Esophagus (tissue), 2 donors: ENCODE data around the gene ADRA2B. TPM values are rescaled to one million over a fixed set of nuclear protein-coding genes. Genes with fewer than 3 reads are reported as not detected.
"Not testable (repeated sequence)": the region's sequence is repeated elsewhere in the genome, so short reads cannot be mapped to it uniquely, and the experiment has no call there.

ENCODE experiments used
- H3K27ac ChIP-seq, 2 donors: one replicate each; pipeline ENCODE4 v1.5.1; 2013; ENCODE audit warnings: low read depth in 2 of 2, mild to moderate bottlenecking in 2 of 2, inconsistent platforms in 1 of 2, low read length in 1 of 2, moderate library complexity in 1 of 2
- H3K27me3 ChIP-seq, 2 donors: one replicate each; pipeline ENCODE4 v1.6.1; 2013; ENCODE audit warnings: low read length in 2 of 2, control low read depth in 1 of 2, mild to moderate bottlenecking in 1 of 2; ENCODE audit not compliant: insufficient read depth in 2 of 2, control insufficient read depth in 1 of 2
- H3K36me3 ChIP-seq, 2 donors: one replicate each; pipeline ENCODE4 v1.6.1; 2013; ENCODE audit warnings: low read length in 1 of 2; ENCODE audit not compliant: control insufficient read depth in 2 of 2, insufficient read depth in 2 of 2
- H3K4me1 ChIP-seq, 2 donors: one replicate each; pipeline ENCODE4 v1.6.1; 2013; ENCODE audit warnings: low read length in 1 of 2; ENCODE audit not compliant: control insufficient read depth in 2 of 2, insufficient read depth in 2 of 2
- H3K4me3 ChIP-seq, 2 donors: one replicate each; pipeline ENCODE4 v1.5.1; 2013; ENCODE audit warnings: low read length in 2 of 2, mild to moderate bottlenecking in 2 of 2, low read depth in 1 of 2, moderate library complexity in 1 of 2
- H3K9me3 ChIP-seq, 2 donors: one replicate each; pipeline ENCODE4 v1.6.1; 2013; ENCODE audit warnings: mild to moderate bottlenecking in 2 of 2, low read depth in 1 of 2, low read length in 1 of 2, moderate library complexity in 1 of 2; ENCODE audit not compliant: control insufficient read depth in 2 of 2, insufficient read depth in 1 of 2
- WGBS, 2 donors: extraction: QIAGEN DNeasy Blood & Tissue Kit; methylation state at CpG; one replicate each; pipeline ENCODE4 v1.1.7; 2013; 5-methylcytosine and 5-hydroxymethylcytosine counted together
- polyA plus RNA-seq, 2 donors: library from polyadenylated mRNA; stranded (reverse); fragments of 200-250 nt; gene quantifications; one replicate each; pipeline ENCODE4 v1.2.3, GENCODE V29; 2013
- donor health status: healthy with polysubstance abuse.
- donor health status: Bipolar disorder and iron deficiency.

The ADRA2B gene
- polyA plus RNA-seq, 2 donors = 0.27 to 0.98 TPM

DNA sequence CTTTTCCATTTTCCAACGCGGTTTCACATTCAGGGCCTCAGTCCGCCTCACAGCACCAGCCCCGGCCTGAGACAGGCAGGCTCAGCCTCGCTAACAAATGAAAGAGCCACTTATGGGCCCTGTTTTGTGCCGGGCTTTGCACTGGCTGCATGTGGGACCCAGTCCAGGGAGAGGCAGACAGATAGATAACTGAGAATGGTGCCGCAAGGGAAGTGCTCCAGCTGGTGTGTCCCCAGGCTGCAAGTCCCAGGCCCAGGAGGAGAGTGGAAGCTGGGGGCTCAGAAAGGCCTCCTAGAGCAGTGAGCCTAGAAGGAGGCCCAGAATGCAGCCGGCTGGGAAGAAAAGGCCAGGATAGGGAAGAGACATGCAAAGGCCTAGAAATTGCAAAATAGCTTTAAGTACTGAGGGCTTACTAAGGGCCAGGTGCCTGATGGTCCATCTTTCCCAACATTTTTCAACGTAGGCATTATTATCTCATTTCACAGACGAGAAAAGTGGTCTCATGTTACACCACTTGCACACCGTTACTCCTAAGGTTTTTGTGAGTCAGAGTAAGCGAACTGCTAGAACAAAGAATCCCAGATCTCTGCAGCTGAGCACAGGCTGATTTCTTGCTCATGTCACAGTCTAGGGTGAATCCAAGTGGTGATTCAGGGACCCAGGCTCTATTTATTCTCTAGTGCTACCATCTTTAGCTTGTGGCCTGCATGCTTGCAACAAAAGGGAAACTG is 26.0 kb downstream of the ADRA2B start:
- 89 to 90% methylated on average over 12 of the region's 12 CpGs for WGBS, 2 donors
- no peaks in the 10 kb centered on the region for H3K27me3 ChIP-seq
- no peaks in the 10 kb centered on the region for H3K9me3 ChIP-seq
- H3K27ac ChIP-seq = no peak overlapping the region
- H3K36me3 ChIP-seq = no peaks in the 10 kb centered on the region
- peaks cover 2% of the 10 kb centered on the region in 2 donors for H3K4me1 ChIP-seq
- no peak overlapping the region for H3K4me3 ChIP-seq

DNA sequence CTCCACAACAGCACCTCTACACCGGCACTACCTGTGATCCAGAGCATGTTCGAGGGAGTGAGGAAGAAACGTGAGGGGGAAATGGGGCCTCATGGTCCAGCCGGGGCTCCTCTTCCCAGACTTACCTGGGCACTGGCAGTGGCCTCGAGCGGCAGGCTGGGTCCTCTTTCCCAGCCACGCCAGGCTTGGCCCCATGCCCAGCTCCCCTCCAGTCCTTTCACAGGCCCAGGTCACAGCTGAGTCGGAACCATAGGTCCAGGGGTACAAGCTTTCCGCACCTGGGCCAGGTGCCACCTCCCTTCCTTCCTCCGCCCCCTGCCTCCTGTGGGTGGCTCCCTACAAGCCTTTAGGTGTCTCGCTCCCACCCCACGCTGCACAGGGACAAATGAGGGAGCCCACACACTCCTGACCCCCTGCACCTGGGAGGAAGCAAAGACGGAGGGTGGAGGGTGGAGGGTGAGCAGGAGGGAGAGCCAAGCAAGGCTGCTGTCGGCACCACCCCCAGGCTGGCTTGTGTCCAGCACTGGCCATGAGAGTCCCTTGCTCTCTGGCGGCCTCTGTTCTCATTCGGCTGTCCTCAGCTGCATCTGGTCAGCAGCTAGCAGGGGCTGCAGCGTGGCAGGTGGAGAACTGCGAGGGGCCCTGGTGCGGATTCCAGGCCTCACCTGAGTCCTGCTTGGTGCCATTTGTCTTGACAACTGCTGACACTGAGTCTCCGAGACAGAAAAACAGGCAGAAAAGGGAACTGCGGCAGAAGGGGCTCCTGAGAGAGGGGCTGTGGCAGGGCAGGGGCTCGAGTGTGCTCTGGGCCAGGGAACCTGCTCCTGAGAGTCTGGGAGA is 26.8 kb downstream of the ADRA2B start:
- Histone ChIP-seq H3K36me3 (no peaks in the 10 kb centered on the region), H3K9me3 (no peaks in the 10 kb centered on the region), H3K4me3 (no peak overlapping the region), H3K27ac (no peak overlapping the region), H3K27me3 (no peaks in the 10 kb centered on the region), H3K4me1 (peaks cover 2% of the 10 kb centered on the region in 2 donors)
- WGBS, 2 donors = 66 to 77% methylated on average over 21 to 22 of the region's 22 CpGs

DNA sequence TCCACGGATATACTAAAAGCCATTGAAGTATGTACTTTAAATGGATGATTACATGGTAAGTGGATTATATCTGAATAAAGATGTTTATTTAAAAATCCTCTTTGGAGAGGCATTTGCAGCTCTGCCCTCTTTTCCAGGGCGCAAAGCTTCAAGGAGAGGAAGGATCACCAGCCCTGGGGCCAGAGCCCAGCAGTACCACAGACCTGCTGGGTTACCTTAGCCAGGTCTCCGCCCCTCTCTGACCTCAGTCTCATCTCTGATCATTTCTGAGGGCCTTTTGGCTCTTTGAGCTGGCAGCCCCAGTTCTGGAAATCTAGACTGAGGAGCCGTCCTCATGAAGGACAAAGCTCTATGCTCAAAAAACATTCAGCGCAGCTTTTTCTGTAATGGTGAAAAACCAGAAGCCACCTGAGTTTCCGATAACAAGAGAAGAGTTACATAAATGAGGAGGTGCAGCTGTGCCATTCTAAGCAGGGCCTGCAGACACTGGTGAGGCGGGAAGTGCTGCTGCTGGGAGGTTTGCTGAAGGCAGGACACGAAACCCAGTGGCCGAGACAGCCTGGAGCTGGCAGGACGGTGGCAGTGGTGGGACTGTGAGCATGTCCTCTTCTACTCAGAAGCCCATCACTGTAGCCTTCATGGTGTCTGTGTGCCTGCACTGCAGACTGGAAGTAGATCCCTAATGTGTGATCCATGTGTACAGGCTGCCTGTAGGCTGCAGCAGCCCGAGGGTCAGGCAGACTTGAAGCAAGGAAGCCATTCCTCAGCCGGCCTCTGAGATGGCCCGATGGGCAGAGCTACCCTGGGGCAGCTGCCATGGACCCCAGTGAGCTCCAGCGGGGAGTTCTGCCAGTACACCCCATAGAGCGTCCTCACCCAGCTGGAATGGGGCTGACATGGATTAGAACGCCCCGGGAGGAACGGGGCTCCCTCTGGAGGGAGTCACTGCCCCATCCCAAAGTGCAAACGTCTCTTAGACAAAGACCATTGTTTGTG is 27.7 kb downstream of the ADRA2B start:
- H3K9me3 ChIP-seq = no peaks in the 10 kb centered on the region
- H3K4me3 ChIP-seq = no peak overlapping the region
- no peak overlapping the region for H3K27ac ChIP-seq
- no peaks in the 10 kb centered on the region for H3K27me3 ChIP-seq
- 80 to 82% methylated on average over 19 of the region's 19 CpGs for WGBS, 2 donors
- H3K4me1 ChIP-seq = peaks cover 2% of the 10 kb centered on the region in 2 donors
- H3K36me3 ChIP-seq = no peaks in the 10 kb centered on the region

DNA sequence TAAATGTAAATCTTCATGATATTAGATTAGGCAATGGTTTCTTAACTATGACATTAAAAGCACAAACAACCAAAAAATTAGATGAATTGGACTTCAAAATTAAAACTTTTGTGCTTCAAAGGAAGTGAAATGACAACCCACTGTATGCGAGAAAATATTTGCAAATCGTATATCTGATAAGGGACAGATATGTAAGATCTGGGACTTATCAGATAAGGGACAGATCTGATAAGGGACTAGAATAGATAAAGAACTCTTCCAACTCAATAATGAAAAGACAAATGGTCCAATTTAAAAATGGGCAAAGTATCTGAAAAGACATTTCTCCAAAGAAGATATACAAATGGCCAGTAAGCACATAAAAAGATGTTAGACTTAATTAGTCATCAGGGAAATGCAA is 29.2 kb downstream of the ADRA2B start:
- no peaks in the 10 kb centered on the region for H3K9me3 ChIP-seq
- H3K36me3 ChIP-seq = no peaks in the 10 kb centered on the region
- peaks cover 2% of the 10 kb centered on the region in 2 donors for H3K4me1 ChIP-seq
- 78 to 86% methylated on average over 2 of the region's 2 CpGs for WGBS, 2 donors
- no peaks in the 10 kb centered on the region for H3K27me3 ChIP-seq
- no peak overlapping the region for H3K4me3 ChIP-seq
- H3K27ac ChIP-seq = no peak overlapping the region

DNA sequence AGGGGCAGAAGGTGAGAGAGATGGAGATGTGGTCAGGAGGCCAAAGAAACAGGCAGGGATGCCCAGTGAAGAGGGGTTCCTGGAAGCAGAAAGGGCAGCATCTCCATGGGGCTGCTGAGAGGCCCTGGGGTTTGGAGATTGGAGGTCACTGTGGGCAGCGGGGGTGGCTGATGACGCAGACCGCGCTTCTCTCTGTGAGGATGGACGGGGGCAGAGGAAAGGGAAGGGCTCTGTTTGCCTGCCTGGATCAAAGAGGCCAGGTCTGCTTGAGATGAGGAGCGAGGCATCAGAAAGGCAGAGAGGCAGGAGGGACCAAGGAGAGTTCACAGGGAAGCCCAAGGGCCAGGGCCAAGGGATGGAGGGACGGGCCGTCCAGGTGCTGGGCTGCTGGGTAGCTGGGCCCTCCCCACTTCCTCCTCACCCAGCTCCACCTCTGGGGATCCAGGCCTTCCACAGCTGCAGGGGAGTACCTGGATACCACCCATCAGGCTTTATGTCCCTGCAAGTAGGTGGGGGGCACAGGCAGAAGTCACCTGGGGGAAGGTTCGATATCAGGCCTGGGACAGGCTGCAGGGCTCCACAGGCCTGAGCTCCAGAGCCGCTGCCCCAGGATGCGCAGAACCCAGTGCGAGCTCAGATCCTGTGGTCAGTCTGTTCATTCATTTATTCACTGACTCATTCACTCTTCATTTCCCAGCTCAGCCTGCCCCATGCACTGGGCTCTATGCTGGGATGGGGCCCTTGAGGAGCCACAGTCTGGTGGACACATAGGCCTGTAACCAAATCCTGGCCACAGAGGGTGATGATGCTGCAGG is 30.6 kb downstream of the ADRA2B start:
- H3K9me3 ChIP-seq = no peaks in the 10 kb centered on the region
- no peaks in the 10 kb centered on the region for H3K36me3 ChIP-seq
- 90% methylated on average over 12 of the region's 12 CpGs for WGBS, 2 donors
- H3K27me3 ChIP-seq = no peaks in the 10 kb centered on the region
- H3K4me3 ChIP-seq = no peak overlapping the region
- no peak overlapping the region for H3K27ac ChIP-seq
- peaks cover 0 to 2% of the 10 kb centered on the region in 2 donors for H3K4me1 ChIP-seq

DNA sequence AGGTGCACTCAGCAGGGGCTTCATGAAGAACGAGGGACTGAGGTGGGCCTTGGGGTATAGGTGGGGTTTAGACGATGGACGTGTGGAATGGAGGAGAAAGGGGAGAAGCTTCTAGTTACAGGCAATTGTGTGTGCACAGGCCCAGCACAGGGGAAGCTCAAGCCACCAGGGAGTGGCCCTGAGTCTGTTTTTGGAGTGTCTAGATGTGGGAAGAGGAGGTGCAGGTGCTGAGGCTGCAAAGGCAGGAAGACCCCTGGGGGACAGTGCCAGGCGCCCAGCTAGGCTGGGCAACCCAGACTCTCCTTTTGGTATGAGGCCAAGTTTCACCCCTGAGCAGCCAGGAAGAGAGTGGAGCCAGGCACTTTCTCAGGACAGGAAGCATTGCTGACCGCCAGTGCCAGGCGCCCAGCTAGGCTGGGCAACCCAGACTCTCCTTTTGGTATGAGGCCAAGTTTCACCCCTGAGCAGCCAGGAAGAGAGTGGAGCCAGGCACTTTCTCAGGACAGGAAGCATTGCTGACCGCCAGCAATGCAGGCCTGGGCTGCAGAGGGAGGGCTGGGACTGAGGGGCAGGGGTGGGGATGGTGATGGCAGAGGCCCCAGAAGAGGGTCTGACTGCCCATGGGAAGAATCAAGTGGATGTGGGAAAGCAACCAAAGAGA is 31.4 kb downstream of the ADRA2B start:
- H3K27me3 ChIP-seq, H3K4me1 ChIP-seq, H3K9me3 ChIP-seq, H3K36me3 ChIP-seq, H3K4me3 ChIP-seq, H3K27ac ChIP-seq: not testable (repeated sequence)
- 75 to 82% methylated on average over 7 of the region's 7 CpGs for WGBS, 2 donors

DNA sequence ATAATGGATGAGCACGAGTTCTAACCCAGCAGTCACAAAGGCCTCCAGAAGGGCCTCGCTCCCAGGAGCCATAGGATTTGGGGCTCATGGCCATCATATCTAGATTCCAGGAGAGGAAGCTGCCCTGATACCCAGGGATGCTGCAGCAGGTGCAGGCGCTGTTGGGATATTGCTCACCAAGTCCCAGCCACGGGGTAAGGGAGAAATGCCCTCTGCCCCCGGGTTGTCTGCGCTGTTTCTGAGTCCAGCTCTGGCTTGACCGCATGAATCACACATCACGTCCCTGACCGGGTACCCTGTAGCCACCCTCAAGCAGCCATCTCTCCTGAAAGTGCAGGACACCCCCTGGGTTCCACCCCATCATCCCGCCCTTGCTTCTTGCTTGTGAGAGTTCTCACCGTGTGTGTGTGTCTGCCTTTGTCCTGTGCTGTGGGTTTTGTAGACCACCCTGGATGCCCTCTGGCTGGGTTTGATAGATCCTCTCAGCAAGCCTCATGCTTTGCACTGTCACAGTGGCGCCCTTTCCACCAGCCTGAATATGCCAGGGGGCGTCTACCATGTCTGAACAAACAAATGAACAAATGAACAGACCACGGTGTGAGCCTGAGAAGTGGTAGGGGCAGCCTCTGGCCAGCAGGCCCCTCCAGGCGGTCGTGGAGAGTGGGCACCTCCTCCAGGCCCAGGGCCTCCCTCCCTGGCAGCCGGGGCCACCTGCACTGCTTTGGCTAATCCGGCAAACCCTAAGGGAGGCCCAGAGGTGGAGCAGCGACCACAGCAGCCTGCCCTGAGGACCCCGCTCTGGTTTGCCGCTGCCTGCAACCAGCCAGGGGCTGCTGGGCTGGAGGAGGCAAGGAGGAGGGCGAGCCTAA is 32.1 kb downstream of the ADRA2B start:
- H3K27me3 ChIP-seq = no peaks in the 10 kb centered on the region
- H3K36me3 ChIP-seq = no peaks in the 10 kb centered on the region
- no peaks in the 10 kb centered on the region for H3K9me3 ChIP-seq
- no peak overlapping the region for H3K4me3 ChIP-seq
- peaks cover 0 to 2% of the 10 kb centered on the region in 2 donors for H3K4me1 ChIP-seq
- no peak overlapping the region for H3K27ac ChIP-seq
- WGBS, 2 donors = 88 to 90% methylated on average over 21 to 22 of the region's 22 CpGs
